Ecto neural progenitor cell (in vitro differentiated cells): ENCODE data around the gene STOML2.

Experiments
- DNase-seq: peaks from one replicate; pipeline ENCODE4 v3.0.0-alpha.2; 2018; ENCODE audit warnings: low spot score

The STOML2 gene

GRCh38 chr9:35072461-35073278 is 30.3 kb downstream of the STOML2 start, which contains the start of gene VCP:
Gene VCP (minus strand): TSS chr9:35072625. CDS start chr9:35072353, 272 bp downstream.
- DNase-seq, result peak; percentile 99

GRCh38 chr9:35071814-35072460 is 31.0 kb downstream of the STOML2 start:
- peak; percentile 89 for DNase-seq

- no peak for DNase-seq
Measured at GRCh38 chr9:35070823-35071813, 31.8 kb downstream of the STOML2 start.

DNA sequence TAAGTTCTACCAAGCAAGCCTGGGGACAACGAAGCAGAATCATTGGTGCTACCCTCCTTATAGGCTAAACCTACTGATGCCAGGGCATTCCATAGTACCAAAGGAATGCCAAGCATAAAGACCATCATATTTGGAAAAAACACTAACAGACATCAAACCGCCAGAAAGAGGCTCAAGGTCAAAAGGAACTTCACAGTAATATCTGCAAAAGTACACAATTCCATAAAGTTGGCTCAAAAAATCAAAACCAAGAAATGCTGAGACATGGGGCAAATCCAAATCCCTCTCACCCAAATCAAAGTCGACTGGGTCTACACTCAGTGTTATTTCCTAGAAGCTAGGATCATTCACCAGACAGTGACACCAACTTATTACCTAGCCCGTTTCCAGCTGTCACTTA is 33.9 kb downstream of the STOML2 start:
- no peak for DNase-seq

- no peak for DNase-seq
Measured at GRCh38 chr9:35067056-35067455, 35.9 kb downstream of the STOML2 start.

DNA sequence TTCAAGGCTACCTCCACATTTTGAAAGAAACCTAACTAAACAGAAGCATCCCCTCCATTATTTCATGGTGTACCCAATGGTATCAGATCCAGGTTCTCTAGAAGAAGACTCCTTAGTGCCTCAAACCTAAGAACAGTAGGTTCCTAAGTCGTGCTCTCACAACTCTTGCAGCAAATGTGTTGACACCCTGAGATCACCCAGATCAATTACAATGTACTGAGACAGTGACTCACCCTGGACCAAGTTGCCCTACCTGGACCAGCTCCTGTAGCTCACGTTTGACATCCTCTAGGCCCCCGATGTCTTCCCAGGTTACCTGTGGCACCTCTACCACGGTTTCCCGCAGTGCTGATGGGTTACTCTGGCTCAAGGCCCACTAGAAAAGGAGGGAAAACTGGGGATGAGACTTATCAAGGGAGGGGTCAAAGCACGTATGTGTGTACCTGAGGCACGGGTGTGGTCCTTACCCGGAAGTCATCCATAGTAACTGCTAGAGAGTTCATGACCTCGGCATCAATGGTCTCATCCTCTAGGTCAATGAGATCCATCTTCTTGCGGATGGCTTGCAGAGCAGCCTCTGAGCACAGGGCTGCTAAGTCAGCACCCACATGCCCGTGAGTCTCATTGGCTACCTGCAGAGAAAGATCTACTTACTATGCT is 42.3 kb downstream of the STOML2 start:
- no peak for DNase-seq

- no peak for DNase-seq
Measured at GRCh38 chr9:35059438-35059837, 43.5 kb downstream of the STOML2 start.

DNA sequence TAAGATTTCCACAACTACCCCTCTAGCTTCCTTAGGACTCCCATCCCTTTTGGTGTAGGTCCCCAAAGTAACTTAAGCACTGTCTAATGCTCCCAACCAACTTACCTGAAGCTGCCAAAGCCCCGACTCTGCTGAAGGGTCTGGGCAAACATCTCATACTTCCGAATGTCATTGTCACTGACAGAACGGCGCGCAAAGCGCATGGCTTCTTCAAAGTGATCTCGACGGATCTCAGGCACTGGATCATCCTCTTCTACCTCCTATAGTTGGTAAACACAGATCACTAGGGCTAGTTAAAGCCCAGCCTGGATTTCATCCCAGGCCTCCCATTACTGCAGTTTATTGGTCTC is 45.7 kb downstream of the STOML2 start:
- DNase-seq, result no peak

DNA sequence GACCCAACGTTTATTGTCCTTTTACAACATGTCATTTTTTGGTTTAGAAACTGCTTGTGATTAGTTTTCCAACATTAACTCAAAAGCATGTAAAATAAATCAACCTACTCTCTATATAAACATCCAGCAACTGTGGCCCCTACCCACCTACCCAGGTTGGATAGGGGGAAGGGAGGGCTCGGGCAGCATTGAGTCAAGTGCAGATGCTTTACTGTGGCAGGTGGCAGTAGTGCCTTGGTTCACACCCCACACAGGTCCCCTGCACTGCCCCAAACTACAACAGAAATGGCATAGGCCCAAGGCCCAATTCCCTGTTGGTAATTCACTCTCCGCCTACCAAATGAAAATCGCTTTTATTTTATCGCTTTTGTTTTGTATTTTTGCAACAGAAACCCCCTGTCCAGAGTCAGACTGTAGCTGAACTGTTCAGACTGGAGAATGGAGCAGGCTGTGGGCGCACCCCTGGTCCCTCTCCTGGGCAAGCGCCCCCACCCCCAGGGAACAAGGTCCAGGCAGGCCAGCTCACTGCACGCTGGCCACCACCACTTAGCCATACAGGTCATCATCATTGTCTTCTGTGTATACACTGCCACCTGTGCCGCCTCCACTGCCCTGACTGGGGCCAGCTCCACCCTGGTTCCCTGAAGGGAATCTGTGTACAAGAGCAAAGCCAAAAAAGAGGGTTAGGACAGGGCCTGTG is 46.2 kb downstream of the STOML2 start:
- DNase-seq, result no peak

GRCh38 chr9:35054871-35055644 is 47.9 kb downstream of the STOML2 start:
- no peak for DNase-seq

DNA sequence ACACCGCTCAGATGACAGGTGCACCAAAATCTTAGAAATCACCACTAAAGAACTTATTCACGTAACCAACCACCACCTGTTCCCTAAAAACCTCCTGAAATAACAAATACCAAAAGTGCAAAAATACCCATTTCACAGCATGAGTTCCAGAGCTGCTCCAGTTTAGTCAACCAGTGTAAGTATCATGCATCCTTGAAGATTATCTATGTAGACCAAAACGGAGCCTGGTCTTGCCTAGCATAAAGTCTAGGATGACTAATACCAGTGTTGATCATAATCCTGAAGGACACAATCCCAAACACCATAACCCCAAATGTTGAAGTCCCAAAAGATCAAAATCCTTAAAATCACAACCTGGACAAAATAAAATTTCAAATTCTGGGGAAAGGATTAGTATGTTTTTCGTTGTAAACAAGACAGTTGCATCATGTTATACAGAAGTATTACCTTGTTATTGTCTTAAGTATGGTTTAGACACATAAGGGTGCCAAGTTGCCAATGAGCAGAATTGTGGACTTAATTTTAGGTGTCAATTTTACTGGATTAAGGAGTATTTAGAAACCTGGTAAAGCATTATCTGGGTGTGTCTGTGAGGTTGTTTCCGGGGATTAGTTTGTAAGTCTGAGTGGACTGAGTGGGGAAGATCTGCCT is 48.6 kb downstream of the STOML2 start:
- DNase-seq, result no peak

DNA sequence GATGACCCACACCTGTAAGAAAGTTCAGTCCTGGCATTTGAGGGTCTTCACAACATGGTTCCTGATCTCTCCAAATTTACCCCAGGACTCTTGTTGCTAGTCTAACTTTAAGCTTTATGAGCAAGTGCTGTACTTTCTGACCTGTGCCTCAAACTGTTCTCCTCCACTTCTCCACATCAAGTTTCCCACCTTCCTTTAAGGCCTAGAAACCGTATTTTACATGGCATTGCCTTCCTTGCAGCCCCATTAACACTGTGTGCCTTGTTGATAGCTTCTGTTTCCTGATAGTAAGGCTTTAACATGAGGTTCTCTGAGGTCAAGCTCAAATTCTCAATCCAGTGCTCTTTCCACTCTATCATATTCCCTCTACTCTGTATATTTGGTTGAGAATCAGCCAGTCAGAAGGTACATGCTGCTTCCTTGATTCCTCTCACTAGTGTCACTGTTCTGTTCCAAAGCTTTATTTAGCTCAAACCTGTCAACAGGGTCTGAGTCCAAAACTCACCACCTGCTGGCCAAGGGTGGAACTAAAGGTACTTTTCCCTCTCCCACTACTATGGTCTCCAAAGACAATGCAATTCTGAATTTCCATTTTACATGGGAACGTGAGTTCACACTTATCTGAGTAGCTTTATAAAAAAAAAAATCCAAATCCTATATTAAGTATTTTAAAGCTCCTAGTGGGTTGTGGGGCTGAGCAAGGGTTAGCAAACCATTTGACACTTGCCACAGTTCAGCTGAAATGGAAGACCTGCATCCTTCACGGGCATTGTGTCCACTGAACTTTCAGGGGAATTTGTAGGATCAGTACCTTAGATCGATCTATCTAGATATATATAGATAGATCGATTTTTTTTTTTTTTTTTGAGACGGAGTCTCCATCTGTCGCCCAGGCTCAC is 51.6 kb downstream of the STOML2 start:
- no peak for DNase-seq
